Hepatocyte (in vitro differentiated cells): ENCODE data around the gene USH1C. TPM values are rescaled to one million over a fixed set of nuclear protein-coding genes. Genes with fewer than 3 reads are reported as not detected.

ENCODE experiments used
- DNase-seq: peaks from one replicate; pipeline ENCODE4 v3.0.0-alpha.2; 2016; ENCODE audit warnings: low spot score
- H2AFZ ChIP-seq: fragments of 200-600 bp; sonication (generic); 2 replicates; pipeline ENCODE4 v1.6.0; 2016; ENCODE audit warnings: antibody characterized with exemption, mild to moderate bottlenecking
- H3K27ac ChIP-seq: fragments of 200-600 bp; sonication (generic); 2 replicates; pipeline ENCODE4 v1.5.1; 2016; ENCODE audit warnings: mild to moderate bottlenecking
- H3K27me3 ChIP-seq: fragments of 200-600 bp; sonication (generic); 2 replicates; pipeline ENCODE4 v1.6.1; 2016
- H3K36me3 ChIP-seq: fragments of 200-600 bp; sonication (generic); replicated peaks from 2 replicates; pipeline ENCODE4 v1.5.1; 2016; ENCODE audit warnings: low read depth; ENCODE audit not compliant: insufficient read depth
- H3K4me1 ChIP-seq: fragments of 200-600 bp; sonication (generic); 2 replicates; pipeline ENCODE4 v1.5.1; 2016; ENCODE audit warnings: mild to moderate bottlenecking, moderate library complexity; ENCODE audit not compliant: insufficient read depth
- H3K4me2 ChIP-seq: fragments of 200-600 bp; sonication (generic); 2 replicates; pipeline ENCODE4 v1.6.0; 2016
- H3K4me3 ChIP-seq: fragments of 200-600 bp; sonication (generic); 2 replicates; pipeline ENCODE4 v1.5.1; 2016; ENCODE audit warnings: mild to moderate bottlenecking
- H3K79me2 ChIP-seq: fragments of 200-600 bp; sonication (generic); 2 replicates; pipeline ENCODE4 v1.6.0; 2017; ENCODE audit warnings: mild to moderate bottlenecking
- H3K9me2 ChIP-seq: fragments of 200-600 bp; sonication (generic); replicated peaks from 2 replicates; pipeline ENCODE4 v1.6.0; 2017; ENCODE audit warnings: mild to moderate bottlenecking; ENCODE audit not compliant: insufficient read depth
- H3K9me3 ChIP-seq: fragments of 200-600 bp; sonication (generic); 2 replicates; pipeline ENCODE4 v1.5.1; 2016; ENCODE audit warnings: low read depth, mild to moderate bottlenecking
- H4K20me1 ChIP-seq: fragments of 200-600 bp; sonication (generic); 2 replicates; pipeline ENCODE4 v1.6.0; 2016; ENCODE audit warnings: mild to moderate bottlenecking; ENCODE audit not compliant: insufficient read depth, poor library complexity, severe bottlenecking
- EZH2 ChIP-seq: fragments of 200-600 bp; sonication (generic); IDR thresholded peaks from 2 replicates; pipeline ENCODE4 v1.6.1; 2016; ENCODE audit warnings: antibody characterized with exemption, mild to moderate bottlenecking, borderline replicate concordance
- EZH2phosphoT487 ChIP-seq: fragments of 200-600 bp; sonication (generic); IDR thresholded peaks from one replicate; pipeline ENCODE4 v1.6.1; 2018; ENCODE audit warnings: antibody characterized with exemption, mild to moderate bottlenecking, low read depth, moderate library complexity; ENCODE audit not compliant: unreplicated experiment, severe bottlenecking
- WGBS: methylation state at CpG from one replicate; pipeline ENCODE4 v1.1.6; 2016; ENCODE audit warnings: low lambda C conversion rate; ENCODE audit errors: missing lambda C conversion rate; 5-methylcytosine and 5-hydroxymethylcytosine counted together
- polyA plus RNA-seq: library from polyadenylated mRNA; unstranded; fragments of >200 nt; fragmentation: Nextera tagmentation; extraction: Ambion mirVana; gene quantifications from 2 replicates; pipeline ENCODE4 v1.2.1, GENCODE V29; 2016
- total RNA-seq: library from RNA; depleted of rRNA; stranded (reverse); fragments of >200 nt; gene quantifications from 2 replicates; pipeline ENCODE4 v1.2.3, GENCODE V29; 2014
- TF ChIP-seq, protein P1 (sequence below): fragments of 200-600 bp; sonication (generic); IDR thresholded peaks from 2 replicates; pipeline ENCODE4 v1.5.1; 2016; ENCODE audit warnings: antibody characterized with exemption, mild to moderate bottlenecking; ENCODE audit not compliant: poor library complexity

USH1C gene
- total and polyA plus RNA-seq, 2 experiments from 2014 or later = 54.3 to 60.6 TPM

- H3K27me3 ChIP-seq = peaks cover 12% of the 10 kb centered on the region
- no peaks in the 10 kb centered on the region for H3K36me3 ChIP-seq
- H2AFZ ChIP-seq = no peak overlapping the region
- H3K4me2 ChIP-seq = no peak overlapping the region
- no peaks in the 10 kb centered on the region for H3K4me1 ChIP-seq
- no peak overlapping the region for H3K4me3 ChIP-seq
- no peaks in the 10 kb centered on the region for H3K9me3 ChIP-seq
- no peaks in the 10 kb centered on the region for H4K20me1 ChIP-seq
- 93% methylated on average over 12 of the region's 12 CpGs for WGBS
- no peak overlapping the region for H3K27ac ChIP-seq
- no peaks in the 10 kb centered on the region for H3K79me2 ChIP-seq
- DNase-seq = no peak
- TF ChIP-seq EZH2phosphoT487 (no peak), EZH2 (no peak)
- TF ChIP-seq, protein P1, sequence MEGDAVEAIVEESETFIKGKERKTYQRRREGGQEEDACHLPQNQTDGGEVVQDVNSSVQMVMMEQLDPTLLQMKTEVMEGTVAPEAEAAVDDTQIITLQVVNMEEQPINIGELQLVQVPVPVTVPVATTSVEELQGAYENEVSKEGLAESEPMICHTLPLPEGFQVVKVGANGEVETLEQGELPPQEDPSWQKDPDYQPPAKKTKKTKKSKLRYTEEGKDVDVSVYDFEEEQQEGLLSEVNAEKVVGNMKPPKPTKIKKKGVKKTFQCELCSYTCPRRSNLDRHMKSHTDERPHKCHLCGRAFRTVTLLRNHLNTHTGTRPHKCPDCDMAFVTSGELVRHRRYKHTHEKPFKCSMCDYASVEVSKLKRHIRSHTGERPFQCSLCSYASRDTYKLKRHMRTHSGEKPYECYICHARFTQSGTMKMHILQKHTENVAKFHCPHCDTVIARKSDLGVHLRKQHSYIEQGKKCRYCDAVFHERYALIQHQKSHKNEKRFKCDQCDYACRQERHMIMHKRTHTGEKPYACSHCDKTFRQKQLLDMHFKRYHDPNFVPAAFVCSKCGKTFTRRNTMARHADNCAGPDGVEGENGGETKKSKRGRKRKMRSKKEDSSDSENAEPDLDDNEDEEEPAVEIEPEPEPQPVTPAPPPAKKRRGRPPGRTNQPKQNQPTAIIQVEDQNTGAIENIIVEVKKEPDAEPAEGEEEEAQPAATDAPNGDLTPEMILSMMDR = no peak
- H3K9me2 ChIP-seq = no peaks in the 10 kb centered on the region
Measured at GRCh38 chr11:17460406-17460805, 83.8 kb downstream of the USH1C start.

DNA sequence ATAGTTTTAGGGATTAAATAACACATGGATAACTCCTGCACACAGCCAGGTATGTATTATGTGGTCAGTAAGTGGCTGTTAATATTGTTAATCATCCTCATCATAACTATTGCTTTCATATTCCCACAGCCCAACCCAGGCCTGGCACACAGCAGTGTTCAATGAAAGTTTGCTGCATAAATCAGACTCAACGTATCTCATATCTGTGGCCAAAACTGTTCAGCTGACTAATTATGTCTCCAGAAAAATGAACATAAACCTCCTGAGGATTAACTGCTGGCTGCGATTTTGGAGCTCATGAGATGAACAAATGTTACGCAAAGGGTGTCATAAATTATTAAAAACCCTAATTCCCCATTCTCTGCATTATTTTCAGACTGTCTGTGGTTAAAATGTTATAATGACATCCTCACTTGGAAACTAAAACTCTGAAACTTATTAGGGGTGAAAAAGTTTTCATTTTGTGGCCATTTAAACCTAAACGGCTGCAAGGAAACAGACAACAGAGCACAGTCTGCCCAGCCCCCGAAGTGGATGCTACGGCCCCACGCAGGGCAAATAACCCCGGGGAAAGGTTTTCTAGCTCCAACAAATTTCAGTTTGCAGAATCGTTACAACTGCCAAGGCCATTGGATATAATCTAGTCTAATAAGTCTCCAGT lies 84.8 kb downstream of the USH1C start:
- WGBS = 73% methylated on average over 9 of the region's 9 CpGs
- no peaks in the 10 kb centered on the region for H3K9me3 ChIP-seq

DNA sequence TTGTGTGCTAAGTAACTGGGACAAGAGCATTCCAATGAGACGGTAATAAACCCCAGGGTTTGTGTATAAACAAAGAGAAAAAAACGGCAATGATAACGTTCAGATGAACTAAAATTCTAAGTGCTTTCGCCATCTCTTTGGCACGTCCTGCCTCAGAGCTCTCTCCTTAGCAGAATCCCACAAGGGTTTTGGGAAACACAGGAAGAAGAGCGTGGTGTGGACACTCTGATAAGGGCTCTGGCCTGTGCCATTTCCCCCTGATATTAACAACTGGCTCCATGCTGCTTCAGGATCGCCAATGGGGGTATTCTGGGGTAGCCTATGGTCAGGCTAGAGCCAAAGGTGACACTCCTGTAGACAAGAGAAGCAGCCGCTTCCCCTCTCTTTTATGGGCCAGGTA lies 85.9 kb downstream of the USH1C start:
- 59% methylated on average over 8 of the region's 8 CpGs for WGBS
- H3K4me2 ChIP-seq = no peak overlapping the region
- H3K9me3 ChIP-seq = no peaks in the 10 kb centered on the region

More for the DNA sequence above, 84.8 kb downstream of the USH1C start:
- no peak overlapping the region for H3K4me2 ChIP-seq
- H3K27ac ChIP-seq = no peak overlapping the region
- no peaks in the 10 kb centered on the region for H3K36me3 ChIP-seq
- DNase-seq = no peak
- TF ChIP-seq, protein P1 = no peak
- TF ChIP-seq EZH2 (no peak), EZH2phosphoT487 (no peak)
- no peak overlapping the region for H3K4me3 ChIP-seq
- H3K9me2 ChIP-seq = no peaks in the 10 kb centered on the region
- no peaks in the 10 kb centered on the region for H3K4me1 ChIP-seq
- H3K79me2 ChIP-seq = no peaks in the 10 kb centered on the region
- no peaks in the 10 kb centered on the region for H4K20me1 ChIP-seq
- no peak overlapping the region for H2AFZ ChIP-seq
- peaks cover 12% of the 10 kb centered on the region for H3K27me3 ChIP-seq

More for the DNA sequence above, 85.9 kb downstream of the USH1C start:
- Histone ChIP-seq H2AFZ (no peak overlapping the region), H3K4me1 (no peaks in the 10 kb centered on the region), H3K9me2 (no peaks in the 10 kb centered on the region), H4K20me1 (no peaks in the 10 kb centered on the region), H3K27ac (no peak overlapping the region), H3K79me2 (no peaks in the 10 kb centered on the region), H3K27me3 (peaks cover 12% of the 10 kb centered on the region), H3K4me3 (no peak overlapping the region), H3K36me3 (no peaks in the 10 kb centered on the region)
- DNase-seq = no peak
- TF ChIP-seq EZH2 (no peak), EZH2phosphoT487 (no peak)
- TF ChIP-seq, protein P1 = no peak
